GM12865 (cell line): Measurements from ENCODE around the gene PPARG.

Experiments
- DNase-seq: peaks from one replicate; pipeline ENCODE4 v3.0.0; 2010; ENCODE audit warnings: low read depth
- H3K4me3 ChIP-seq: 2 replicates; pipeline ENCODE4 v1.5.1; 2011; ENCODE audit warnings: mild to moderate bottlenecking, low read depth, low read length, control low read depth
- TF ChIP-seq, protein P1 (sequence below): IDR thresholded peaks from 2 replicates; pipeline ENCODE4 v1.5.1; 2011; ENCODE audit warnings: low read length, control low read depth, low read depth, inconsistent platforms; ENCODE audit not compliant: insufficient read depth; ENCODE audit errors: missing control alignments

Gene PPARG

GRCh38 chr3:12288182-12289129, at the start of gene PPARG:
TSS of gene PPARG (plus strand) at chr3:12289070. CDS start at chr3:12379712, 90,642 bp downstream.
- TF ChIP-seq, protein P1, sequence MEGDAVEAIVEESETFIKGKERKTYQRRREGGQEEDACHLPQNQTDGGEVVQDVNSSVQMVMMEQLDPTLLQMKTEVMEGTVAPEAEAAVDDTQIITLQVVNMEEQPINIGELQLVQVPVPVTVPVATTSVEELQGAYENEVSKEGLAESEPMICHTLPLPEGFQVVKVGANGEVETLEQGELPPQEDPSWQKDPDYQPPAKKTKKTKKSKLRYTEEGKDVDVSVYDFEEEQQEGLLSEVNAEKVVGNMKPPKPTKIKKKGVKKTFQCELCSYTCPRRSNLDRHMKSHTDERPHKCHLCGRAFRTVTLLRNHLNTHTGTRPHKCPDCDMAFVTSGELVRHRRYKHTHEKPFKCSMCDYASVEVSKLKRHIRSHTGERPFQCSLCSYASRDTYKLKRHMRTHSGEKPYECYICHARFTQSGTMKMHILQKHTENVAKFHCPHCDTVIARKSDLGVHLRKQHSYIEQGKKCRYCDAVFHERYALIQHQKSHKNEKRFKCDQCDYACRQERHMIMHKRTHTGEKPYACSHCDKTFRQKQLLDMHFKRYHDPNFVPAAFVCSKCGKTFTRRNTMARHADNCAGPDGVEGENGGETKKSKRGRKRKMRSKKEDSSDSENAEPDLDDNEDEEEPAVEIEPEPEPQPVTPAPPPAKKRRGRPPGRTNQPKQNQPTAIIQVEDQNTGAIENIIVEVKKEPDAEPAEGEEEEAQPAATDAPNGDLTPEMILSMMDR: no peak
- no peak for DNase-seq
- H3K4me3 ChIP-seq: no peak within 1 kb of the TSS

DNA sequence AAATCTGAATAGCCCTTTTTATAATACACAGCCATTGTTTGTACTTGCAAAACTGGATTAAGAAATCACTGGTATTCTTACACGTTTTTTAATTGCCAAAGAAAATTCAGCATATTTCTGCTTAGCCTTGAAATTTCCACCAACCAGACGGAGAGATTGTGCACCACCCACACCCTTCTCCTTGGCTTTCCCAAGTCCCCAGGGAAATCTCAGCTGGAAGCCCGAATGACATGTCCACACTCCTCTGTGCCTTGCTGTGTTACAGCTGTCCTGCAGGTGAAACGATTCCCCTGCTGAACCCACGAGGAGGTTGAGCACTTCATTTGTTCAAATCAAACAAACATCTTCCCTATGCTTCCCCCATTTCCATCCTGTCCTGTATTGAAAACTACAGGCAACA, 49.6 kb upstream of the PPARG start:
- TF ChIP-seq, protein P1: no peak
- no peak overlapping the region for H3K4me3 ChIP-seq
- no peak for DNase-seq

DNA sequence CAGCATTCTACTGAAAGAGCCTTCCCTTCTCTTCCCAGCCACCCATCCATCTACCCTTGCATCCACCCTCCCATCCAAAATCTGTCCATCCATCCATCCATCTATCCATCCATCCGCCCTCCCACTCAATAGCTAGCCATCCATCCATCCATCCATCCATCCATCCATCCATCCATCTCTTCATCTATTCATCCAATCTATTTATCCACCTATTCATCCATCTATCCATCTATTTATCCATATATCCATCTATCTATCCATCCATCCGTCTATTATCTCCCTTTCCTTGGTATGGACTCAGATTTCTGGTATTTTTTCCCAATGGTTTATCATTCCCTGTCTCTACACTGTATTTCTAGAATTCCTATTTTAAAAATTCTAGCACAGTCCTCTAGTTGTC, 46.1 kb upstream of the PPARG start:
- DNase-seq: no peak
- H3K4me3 ChIP-seq: no peak overlapping the region
- TF ChIP-seq, protein P1: no peak

- H3K4me3 ChIP-seq: no peak overlapping the region
- TF ChIP-seq, protein P1: no peak
- no peak for DNase-seq
Observed at GRCh38 chr3:12246497-12247163, 42.2 kb upstream of the PPARG start.

DNA sequence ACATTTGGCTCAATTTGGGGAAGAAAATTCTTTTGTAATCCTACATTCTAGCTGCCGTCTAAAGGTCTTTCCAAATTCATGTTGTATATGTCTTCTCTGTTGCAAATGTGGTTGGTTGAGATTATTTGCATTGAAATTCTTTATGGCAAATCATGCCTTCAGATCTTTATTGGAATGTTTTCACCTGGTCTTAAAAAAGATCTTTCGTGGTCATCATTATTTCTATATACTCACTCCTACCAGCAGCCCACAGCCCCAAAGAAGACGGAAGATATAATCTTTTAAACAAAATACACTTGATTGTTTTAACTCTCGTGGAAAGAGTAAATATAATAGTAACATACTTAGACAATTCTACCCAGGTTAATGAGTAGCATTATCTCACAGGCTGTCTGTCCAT, 41.5 kb upstream of the PPARG start:
- no peak overlapping the region for H3K4me3 ChIP-seq
- TF ChIP-seq, protein P1: no peak
- no peak for DNase-seq

GRCh38 chr3:12249519-12249918, 39.4 kb upstream of the PPARG start:
- no peak overlapping the region for H3K4me3 ChIP-seq
- TF ChIP-seq, protein P1: no peak
- no peak for DNase-seq
